ENCODE data around the gene EML2.
"Not testable (repeated sequence)": the region's sequence is repeated elsewhere in the genome, so short reads cannot be mapped to it uniquely, and the experiment has no call there.

Gene EML2

GRCh38 chr19:45638930-45639729 lies at the start of gene EML2:
Gene EML2 (minus strand): TSS chr19:45639397. CDS start chr19:45639376, 21 bp downstream.
- Mint-ChIP-seq H3K4me3 (peak within 1 kb of the TSS; percentile 95), H3K27ac (peak within 1 kb of the TSS; percentile 87), H3K36me3 (ENCODE audit: low read depth) (peaks cover 17% of the 10 kb centered on the region), H3K9me3 (no peaks in the 10 kb centered on the region), H3K27me3 (no peaks in the 10 kb centered on the region), H3K4me1 (ENCODE audit: low read depth) (peaks cover 41% of the 10 kb centered on the region)

DNA sequence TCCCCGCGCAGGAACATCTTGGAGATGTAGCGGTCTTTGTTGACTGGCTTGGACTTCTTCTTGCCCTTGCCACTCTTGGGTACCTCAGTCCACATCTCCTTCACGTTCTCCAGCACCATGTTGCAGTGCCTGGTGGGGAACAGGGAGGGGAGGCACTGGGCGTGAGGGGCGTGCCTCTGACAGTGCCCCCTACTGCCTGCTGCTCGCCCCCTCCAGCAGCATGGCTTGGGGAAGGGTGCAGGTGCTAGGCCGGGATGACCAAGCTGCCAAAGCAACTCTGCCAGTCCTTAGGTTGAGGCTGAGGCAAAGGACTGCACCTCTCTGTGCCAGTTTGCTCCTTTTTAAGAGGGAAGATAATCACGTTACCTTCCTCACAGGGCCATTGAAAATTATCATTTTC lies 48.4 kb upstream of the EML2 start:
- H3K27ac Mint-ChIP-seq, result no peak overlapping the region
- peaks cover 21% of the 10 kb centered on the region for H3K4me1 Mint-ChIP-seq (ENCODE audit: low read depth)
- H3K27me3 Mint-ChIP-seq, result no peaks in the 10 kb centered on the region
- no peak overlapping the region for H3K4me3 Mint-ChIP-seq
- peaks cover 55% of the 10 kb centered on the region for H3K36me3 Mint-ChIP-seq (ENCODE audit: low read depth)
- no peaks in the 10 kb centered on the region for H3K9me3 Mint-ChIP-seq

DNA sequence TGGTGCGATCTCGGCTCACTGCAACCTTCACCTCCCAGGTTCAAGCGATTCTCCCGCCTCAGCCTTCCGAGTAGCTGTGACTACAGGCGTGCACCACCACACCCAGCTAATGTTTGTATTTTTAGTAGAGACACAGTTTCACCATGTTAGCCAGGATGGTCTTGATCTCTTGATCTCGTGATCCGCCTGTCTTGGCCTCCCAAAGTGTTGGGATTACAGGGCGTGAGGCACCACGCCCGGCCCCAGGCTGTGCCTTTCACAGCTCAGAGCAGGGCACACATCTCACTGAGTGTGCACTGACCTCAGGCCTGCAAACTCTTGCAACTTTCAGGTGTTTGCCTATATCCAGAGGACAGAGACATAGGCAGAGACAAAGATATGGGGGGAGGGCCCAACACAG lies 45.8 kb upstream of the EML2 start:
- H3K27ac Mint-ChIP-seq, H3K4me3 Mint-ChIP-seq, H3K27me3 Mint-ChIP-seq, H3K9me3 Mint-ChIP-seq: not testable (repeated sequence)
- Mint-ChIP-seq H3K4me1 (ENCODE audit: low read depth) (peaks cover 17% of the 10 kb centered on the region), H3K36me3 (ENCODE audit: low read depth) (peaks cover 46% of the 10 kb centered on the region)

DNA sequence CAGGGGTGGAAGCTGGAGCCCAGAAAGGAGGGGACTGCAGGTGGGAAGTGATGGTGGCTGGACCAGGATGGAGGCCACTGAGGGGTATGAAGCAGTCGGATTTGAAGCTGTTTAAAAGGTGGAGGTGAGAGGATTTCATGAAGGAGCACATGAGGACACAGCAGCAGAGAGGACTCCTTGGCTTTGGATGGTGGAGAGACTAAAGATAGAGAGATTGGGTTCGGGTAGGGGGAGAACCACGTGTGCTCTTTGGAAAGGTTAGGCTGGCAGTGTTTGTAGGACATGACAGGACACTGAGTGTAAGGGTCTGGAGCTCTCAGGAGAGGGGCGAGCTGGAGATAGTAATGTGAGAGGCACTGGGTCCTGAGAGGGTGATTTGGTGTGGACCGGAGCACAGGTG lies 43.7 kb upstream of the EML2 start:
- Mint-ChIP-seq H3K36me3 (ENCODE audit: low read depth) (peaks cover 33% of the 10 kb centered on the region), H3K27ac (no peak overlapping the region), H3K27me3 (peaks cover 2% of the 10 kb centered on the region), H3K4me1 (ENCODE audit: low read depth) (peaks cover 10% of the 10 kb centered on the region), H3K4me3 (no peak overlapping the region), H3K9me3 (no peaks in the 10 kb centered on the region)

DNA sequence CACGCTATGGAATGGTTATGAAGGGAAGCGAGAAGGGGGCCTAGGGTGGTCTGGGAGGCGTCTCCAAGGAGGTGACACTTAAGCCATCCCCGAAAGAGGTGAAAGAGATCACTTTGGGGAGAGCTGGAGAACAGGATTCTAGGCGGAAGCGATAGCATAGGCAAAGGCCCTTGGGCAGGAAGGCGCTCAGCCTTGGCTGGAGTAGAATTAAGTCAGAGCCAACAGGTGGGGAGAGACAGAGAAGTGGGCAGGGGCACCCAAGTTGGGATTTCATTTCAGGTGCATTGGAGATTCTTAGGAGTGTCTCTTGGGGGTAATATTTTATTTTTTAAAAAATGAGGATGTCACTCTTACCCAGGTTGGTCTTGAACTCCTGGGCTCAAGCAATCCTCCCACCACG lies 42.9 kb upstream of the EML2 start:
- Mint-ChIP-seq H3K27me3 (peaks cover 2% of the 10 kb centered on the region), H3K4me1 (ENCODE audit: low read depth) (peaks cover 15% of the 10 kb centered on the region), H3K4me3 (no peak overlapping the region), H3K27ac (no peak overlapping the region), H3K36me3 (ENCODE audit: low read depth) (peaks cover 26% of the 10 kb centered on the region), H3K9me3 (no peaks in the 10 kb centered on the region)

GRCh38 chr19:45681391-45682015 lies 42.3 kb upstream of the EML2 start:
- no peaks in the 10 kb centered on the region for H3K9me3 Mint-ChIP-seq
- H3K27me3 Mint-ChIP-seq, result peaks cover 2% of the 10 kb centered on the region
- peaks cover 21% of the 10 kb centered on the region for H3K36me3 Mint-ChIP-seq (ENCODE audit: low read depth)
- peaks cover 19% of the 10 kb centered on the region for H3K4me1 Mint-ChIP-seq (ENCODE audit: low read depth)
- H3K4me3 Mint-ChIP-seq, result peak overlapping the region; percentile 76
- peak overlapping the region; percentile 49 for H3K27ac Mint-ChIP-seq

DNA sequence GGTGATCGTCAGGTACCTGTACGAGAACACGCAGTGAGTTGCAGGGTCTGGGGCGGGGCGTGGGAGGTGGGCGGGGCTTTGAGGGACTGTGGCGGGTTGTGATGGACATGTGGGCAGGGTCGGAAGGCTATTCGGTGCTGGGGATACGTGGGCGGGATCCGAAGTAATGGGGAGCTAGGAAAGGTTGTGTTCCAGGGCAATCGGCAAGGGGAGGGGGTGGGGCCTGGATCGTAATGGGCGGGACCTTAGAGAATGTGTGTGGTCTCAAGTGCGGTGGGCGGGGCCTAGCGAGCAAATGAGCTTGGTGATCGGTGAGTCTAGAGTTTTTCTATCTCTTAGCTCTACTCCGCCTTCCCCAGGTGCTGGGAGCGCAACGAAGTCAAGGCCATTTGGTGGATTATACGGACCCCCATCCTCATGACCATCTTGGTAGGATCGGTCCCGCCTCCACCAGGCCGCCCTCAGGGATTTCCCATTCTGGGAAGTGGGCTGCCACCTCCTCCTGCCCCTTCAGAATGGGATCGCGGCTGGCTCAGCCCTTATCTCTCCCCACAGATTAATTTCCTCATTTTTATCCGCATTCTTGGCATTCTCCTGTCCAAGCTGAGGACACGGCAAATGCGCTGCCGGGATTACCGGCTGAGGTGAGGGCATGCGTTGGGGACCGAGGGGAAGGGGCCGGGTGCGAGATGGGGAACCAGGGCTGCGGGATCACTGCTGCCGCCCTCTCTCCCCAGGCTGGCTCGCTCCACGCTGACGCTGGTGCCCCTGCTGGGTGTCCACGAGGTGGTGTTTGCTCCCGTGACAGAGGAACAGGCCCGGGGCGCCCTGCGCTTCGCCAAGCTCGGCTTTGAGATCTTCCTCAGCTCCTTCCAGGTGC lies 38.4 kb upstream of the EML2 start:
- no peaks in the 10 kb centered on the region for H3K36me3 Mint-ChIP-seq (ENCODE audit: low read depth)
- no peak overlapping the region for H3K27ac Mint-ChIP-seq
- H3K9me3 Mint-ChIP-seq, result no peaks in the 10 kb centered on the region
- peak overlapping the region; percentile 70 for H3K4me3 Mint-ChIP-seq
- peaks cover 8% of the 10 kb centered on the region for H3K27me3 Mint-ChIP-seq
- peaks cover 19% of the 10 kb centered on the region for H3K4me1 Mint-ChIP-seq (ENCODE audit: low read depth)

DNA sequence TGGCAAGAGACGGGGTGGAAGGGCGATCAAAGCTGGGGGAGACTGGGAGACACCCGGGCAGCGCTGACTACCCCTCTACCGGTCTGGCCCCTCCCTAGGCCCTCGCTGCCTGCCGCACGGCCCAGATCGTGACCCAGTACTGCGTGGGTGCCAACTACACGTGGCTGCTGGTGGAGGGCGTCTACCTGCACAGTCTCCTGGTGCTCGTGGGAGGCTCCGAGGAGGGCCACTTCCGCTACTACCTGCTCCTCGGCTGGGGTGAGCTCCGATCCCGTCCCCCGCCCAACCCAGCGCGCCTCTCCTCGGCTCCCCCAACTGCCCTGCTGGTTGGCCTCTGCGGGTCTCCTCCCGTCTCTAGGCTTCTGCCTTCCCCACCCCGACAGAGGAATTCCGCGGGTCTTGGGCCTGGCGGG lies 37.7 kb upstream of the EML2 start:
- Mint-ChIP-seq H3K4me3 (peak overlapping the region; percentile 65), H3K4me1 (ENCODE audit: low read depth) (peaks cover 16% of the 10 kb centered on the region), H3K27ac (peak overlapping the region; percentile 49), H3K36me3 (ENCODE audit: low read depth) (no peaks in the 10 kb centered on the region), H3K9me3 (no peaks in the 10 kb centered on the region), H3K27me3 (peaks cover 8% of the 10 kb centered on the region)

- Mint-ChIP-seq H3K27ac (no peak overlapping the region), H3K4me1 (ENCODE audit: low read depth) (peaks cover 19% of the 10 kb centered on the region), H3K9me3 (no peaks in the 10 kb centered on the region), H3K27me3 (peaks cover 13% of the 10 kb centered on the region), H3K4me3 (no peak overlapping the region), H3K36me3 (ENCODE audit: low read depth) (no peaks in the 10 kb centered on the region)
Measured at GRCh38 chr19:45674946-45675345, 35.7 kb upstream of the EML2 start.

DNA sequence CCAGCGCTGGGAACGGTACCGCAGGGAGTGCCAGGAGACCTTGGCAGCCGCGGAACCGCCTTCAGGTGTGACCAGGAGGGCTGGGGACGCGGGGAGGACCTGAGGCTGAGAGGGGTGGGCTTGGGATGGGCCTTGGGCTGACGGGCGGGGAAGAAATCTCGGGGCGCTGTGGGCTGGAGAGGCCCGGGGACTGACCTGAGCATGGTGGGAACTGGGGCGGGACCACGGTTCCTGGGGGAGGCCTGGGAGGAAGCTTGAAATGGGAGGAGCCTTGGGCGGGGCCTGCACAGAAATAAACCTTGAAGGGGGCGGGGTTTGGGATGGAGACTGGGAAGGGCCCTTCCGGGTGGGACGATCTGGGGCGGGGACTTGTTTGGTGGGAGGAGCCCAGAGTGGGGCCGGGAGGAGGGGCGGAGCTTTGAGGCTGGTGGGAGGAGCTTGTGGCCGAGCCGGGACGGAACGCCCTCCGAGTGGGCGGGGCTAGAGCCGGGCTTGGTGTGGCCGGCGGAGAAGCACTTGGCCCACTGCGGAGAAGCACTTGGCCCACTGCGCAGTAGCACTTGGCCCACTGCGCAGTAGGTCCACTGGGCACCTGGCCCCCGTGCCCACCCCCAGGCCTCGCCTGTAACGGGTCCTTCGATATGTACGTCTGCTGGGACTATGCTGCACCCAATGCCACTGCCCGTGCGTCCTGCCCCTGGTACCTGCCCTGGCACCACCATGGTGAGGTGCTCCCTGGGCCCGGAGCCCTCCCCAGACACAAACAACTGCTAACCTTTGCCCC lies 31.7 kb upstream of the EML2 start:
- no peaks in the 10 kb centered on the region for H3K9me3 Mint-ChIP-seq
- no peaks in the 10 kb centered on the region for H3K36me3 Mint-ChIP-seq (ENCODE audit: low read depth)
- peaks cover 36% of the 10 kb centered on the region for H3K4me1 Mint-ChIP-seq (ENCODE audit: low read depth)
- peaks cover 13% of the 10 kb centered on the region for H3K27me3 Mint-ChIP-seq
- no peak overlapping the region for H3K27ac Mint-ChIP-seq
- peak overlapping the region; percentile 20 for H3K4me3 Mint-ChIP-seq

- peak overlapping the region; percentile 85 for H3K4me3 Mint-ChIP-seq
- H3K36me3 Mint-ChIP-seq (ENCODE audit: low read depth), result no peaks in the 10 kb centered on the region
- peaks cover 36% of the 10 kb centered on the region for H3K4me1 Mint-ChIP-seq (ENCODE audit: low read depth)
- peaks cover 13% of the 10 kb centered on the region for H3K27me3 Mint-ChIP-seq
- H3K27ac Mint-ChIP-seq, result peak overlapping the region; percentile 89
- H3K9me3 Mint-ChIP-seq, result no peaks in the 10 kb centered on the region
Measured at GRCh38 chr19:45668342-45668871, 29.2 kb upstream of the EML2 start.

- Mint-ChIP-seq H3K36me3 (ENCODE audit: low read depth) (no peaks in the 10 kb centered on the region), H3K4me3 (peak within 1 kb of the TSS; percentile 85), H3K27me3 (peaks cover 13% of the 10 kb centered on the region), H3K27ac (peak within 1 kb of the TSS; percentile 89), H3K4me1 (ENCODE audit: low read depth) (peaks cover 36% of the 10 kb centered on the region), H3K9me3 (no peaks in the 10 kb centered on the region)
Measured at GRCh38 chr19:45667620-45668341, 28.6 kb upstream of the EML2 start, which contains the start of gene GIPR. Gene GIPR (plus strand): TSS chr19:45668221. CDS start chr19:45669521, 1,300 bp downstream.

DNA sequence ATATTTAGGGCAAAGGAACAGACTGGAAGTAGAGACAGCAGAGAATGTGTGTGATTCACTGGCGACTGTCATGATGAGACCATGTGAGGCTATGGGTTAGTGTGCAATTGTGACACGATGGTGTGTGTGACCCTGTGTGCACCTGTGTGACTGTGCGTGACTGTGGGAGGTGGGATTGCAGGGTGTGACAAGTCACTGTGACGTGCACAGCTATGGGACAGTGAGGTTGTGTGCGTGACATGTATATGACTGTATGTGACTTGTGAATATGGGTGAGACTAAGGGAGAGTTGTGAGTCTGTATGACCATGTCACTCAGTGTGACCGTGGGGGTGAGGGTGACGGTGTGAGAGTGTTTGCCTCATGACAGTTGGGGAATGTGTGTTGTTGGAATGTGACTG lies 25.4 kb upstream of the EML2 start:
- Mint-ChIP-seq H3K4me1 (ENCODE audit: low read depth) (peaks cover 23% of the 10 kb centered on the region), H3K27ac (no peak overlapping the region), H3K27me3 (peaks cover 12% of the 10 kb centered on the region), H3K4me3 (no peak overlapping the region), H3K36me3 (ENCODE audit: low read depth) (no peaks in the 10 kb centered on the region), H3K9me3 (no peaks in the 10 kb centered on the region)

Measured in stimulated activated naive CD8-positive, alpha-beta T cell treated with anti-CD3 and anti-CD28 coated beads, Interleukin-15, Interleukin-2, amounts not matched to agents 100 ng/mL and 50 ng/mL, for 24 hours (primary cell).